ENCODE measurements around the gene GCH1.

DNA sequence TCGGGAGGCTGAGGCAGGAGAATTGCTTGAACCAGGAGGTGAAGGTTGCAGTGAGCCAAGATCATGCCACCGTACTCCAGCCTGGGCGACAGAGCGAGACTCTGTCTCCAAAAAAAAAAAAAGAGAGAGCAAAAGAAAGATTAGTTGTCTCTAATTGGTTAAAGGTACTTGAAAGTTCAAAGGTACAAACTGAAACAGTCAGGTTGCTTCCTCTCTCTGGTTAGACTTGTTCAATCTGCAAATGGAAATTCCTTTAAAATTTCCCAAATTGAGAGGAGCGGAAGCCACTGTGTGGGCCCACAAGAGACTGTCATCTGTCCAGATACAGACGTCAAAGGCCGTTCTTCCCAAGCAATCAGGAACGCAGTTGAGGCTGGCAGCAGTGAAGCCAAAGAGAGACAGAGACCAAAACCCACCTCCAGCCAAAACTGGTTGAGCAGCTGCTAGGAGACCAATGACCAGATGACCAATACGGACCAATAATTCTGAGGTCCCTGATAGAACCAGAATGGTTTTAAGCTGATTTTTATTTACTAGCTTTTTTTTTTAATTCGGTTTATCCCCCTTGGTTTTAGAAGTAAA lies 63.6 kb downstream of the GCH1 start:
- TF ChIP-seq, protein P1, sequence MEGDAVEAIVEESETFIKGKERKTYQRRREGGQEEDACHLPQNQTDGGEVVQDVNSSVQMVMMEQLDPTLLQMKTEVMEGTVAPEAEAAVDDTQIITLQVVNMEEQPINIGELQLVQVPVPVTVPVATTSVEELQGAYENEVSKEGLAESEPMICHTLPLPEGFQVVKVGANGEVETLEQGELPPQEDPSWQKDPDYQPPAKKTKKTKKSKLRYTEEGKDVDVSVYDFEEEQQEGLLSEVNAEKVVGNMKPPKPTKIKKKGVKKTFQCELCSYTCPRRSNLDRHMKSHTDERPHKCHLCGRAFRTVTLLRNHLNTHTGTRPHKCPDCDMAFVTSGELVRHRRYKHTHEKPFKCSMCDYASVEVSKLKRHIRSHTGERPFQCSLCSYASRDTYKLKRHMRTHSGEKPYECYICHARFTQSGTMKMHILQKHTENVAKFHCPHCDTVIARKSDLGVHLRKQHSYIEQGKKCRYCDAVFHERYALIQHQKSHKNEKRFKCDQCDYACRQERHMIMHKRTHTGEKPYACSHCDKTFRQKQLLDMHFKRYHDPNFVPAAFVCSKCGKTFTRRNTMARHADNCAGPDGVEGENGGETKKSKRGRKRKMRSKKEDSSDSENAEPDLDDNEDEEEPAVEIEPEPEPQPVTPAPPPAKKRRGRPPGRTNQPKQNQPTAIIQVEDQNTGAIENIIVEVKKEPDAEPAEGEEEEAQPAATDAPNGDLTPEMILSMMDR (conservative IDR thresholded peaks at IDR 0.05; ENCODE audit: low read depth, low read length) = no peak
- no peak for TF ChIP-seq EZH2 (IDR thresholded peaks at IDR 0.05; ENCODE audit: borderline replicate concordance, low read depth, low read length, poor library complexity, severe bottlenecking)
